Loucy (cell line): Measurements from ENCODE around the gene PAGE2B.

ENCODE experiments used
- H2AFZ ChIP-seq: fragments of 200-600 bp; sonication (generic); 2 replicates; pipeline ENCODE4 v1.6.0; 2016; ENCODE audit warnings: antibody characterized with exemption, mild to moderate bottlenecking, low read length, moderate library complexity
- H3F3A ChIP-seq: fragments of 200-600 bp; 2 replicates; pipeline ENCODE4 v1.6.0; 2016; ENCODE audit warnings: antibody characterized with exemption, low read depth, mild to moderate bottlenecking
- H3K27me3 ChIP-seq: fragments of 200-600 bp; sonication (generic); 2 replicates; pipeline ENCODE4 v1.6.1; 2014; ENCODE audit warnings: low read length, mild to moderate bottlenecking; ENCODE audit not compliant: insufficient read depth, poor library complexity, severe bottlenecking
- H3K36me3 ChIP-seq: fragments of 200-600 bp; sonication (generic); 2 replicates; pipeline ENCODE4 v1.6.1; 2016; ENCODE audit warnings: low read length; ENCODE audit not compliant: insufficient read depth
- H3K4me1 ChIP-seq: fragments of 200-600 bp; sonication (generic); 2 replicates; pipeline ENCODE4 v1.5.1; 2014; ENCODE audit warnings: low read length, mild to moderate bottlenecking; ENCODE audit not compliant: insufficient read depth, poor library complexity, severe bottlenecking
- H3K4me2 ChIP-seq: fragments of 200-600 bp; sonication (generic); 2 replicates; pipeline ENCODE4 v1.6.0; 2014; ENCODE audit warnings: antibody characterized with exemption, low read length, low read depth, mild to moderate bottlenecking; ENCODE audit not compliant: poor library complexity, severe bottlenecking
- H3K4me3 ChIP-seq: fragments of 200-600 bp; sonication (generic); 2 replicates; pipeline ENCODE4 v1.5.1; 2014; ENCODE audit warnings: low read length, mild to moderate bottlenecking, mixed read lengths; ENCODE audit not compliant: poor library complexity, severe bottlenecking
- H3K79me2 ChIP-seq: fragments of 200-600 bp; sonication (generic); 2 replicates; pipeline ENCODE4 v1.6.1; 2014; ENCODE audit warnings: low read length; ENCODE audit not compliant: insufficient read depth
- H3K9ac ChIP-seq: fragments of 200-600 bp; sonication (generic); 2 replicates; pipeline ENCODE4 v1.6.0; 2014; ENCODE audit warnings: mild to moderate bottlenecking, low read depth, low read length, moderate library complexity; ENCODE audit not compliant: poor library complexity, severe bottlenecking
- H3K9me2 ChIP-seq: fragments of 200-600 bp; sonication (generic); replicated peaks from 2 replicates; pipeline ENCODE4 v1.6.1; 2016; ENCODE audit warnings: low read depth, low read length, mixed read lengths
- H3K9me3 ChIP-seq: fragments of 200-600 bp; sonication (generic); 2 replicates; pipeline ENCODE4 v1.6.1; 2014; ENCODE audit warnings: mild to moderate bottlenecking, antibody characterized with exemption, low read length, low read depth; ENCODE audit not compliant: insufficient read depth
- H4K20me1 ChIP-seq: fragments of 200-600 bp; sonication (generic); 2 replicates; pipeline ENCODE4 v1.6.0; 2014; ENCODE audit warnings: antibody characterized with exemption, low read length, mild to moderate bottlenecking; ENCODE audit not compliant: insufficient read depth, poor library complexity, severe bottlenecking
- CTCF ChIP-seq: fragments of 200-600 bp; sonication (generic); conservative IDR thresholded peaks from 2 replicates; pipeline ENCODE4 v1.5.1; 2014; ENCODE audit warnings: mild to moderate bottlenecking, antibody characterized with exemption, low read length
- EZH2phosphoT487 ChIP-seq: fragments of 200-600 bp; IDR thresholded peaks from 2 replicates; pipeline ENCODE4 v1.6.1; 2018; ENCODE audit warnings: antibody characterized with exemption, mild to moderate bottlenecking, moderate library complexity, borderline replicate concordance

Gene PAGE2B

DNA sequence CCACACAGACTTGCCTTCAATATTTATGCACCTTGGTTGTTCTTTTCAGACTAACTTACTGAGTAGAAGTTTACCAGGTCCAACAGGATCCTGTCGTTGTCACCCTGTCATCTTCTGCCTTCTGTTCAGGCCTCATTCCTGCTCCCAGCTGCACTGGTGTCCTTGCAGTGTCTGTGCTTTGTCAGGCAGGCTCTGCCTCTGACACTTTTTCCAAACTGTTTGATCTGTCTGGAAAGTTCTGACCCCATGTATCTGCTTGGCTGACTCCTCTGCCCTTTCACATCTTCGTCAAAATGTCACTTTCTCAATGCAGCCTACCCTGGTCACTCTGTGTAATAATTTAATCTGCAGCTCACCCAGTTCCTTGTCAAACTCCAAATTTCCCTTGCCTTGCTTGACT, 23.9 kb downstream of the PAGE2B start:
- Histone ChIP-seq H3K9me3 (no peaks in the 10 kb centered on the region), H3K4me1 (no peaks in the 10 kb centered on the region), H4K20me1 (no peaks in the 10 kb centered on the region), H3K9ac (no peak overlapping the region), H3K79me2 (no peaks in the 10 kb centered on the region), H3K4me2 (no peak overlapping the region), H3K27me3 (no peaks in the 10 kb centered on the region), H3K4me3 (no peak overlapping the region), H3K9me2 (no peaks in the 10 kb centered on the region), H3K36me3 (no peaks in the 10 kb centered on the region), H2AFZ (no peak overlapping the region), H3F3A (no peaks in the 10 kb centered on the region)
- TF ChIP-seq EZH2phosphoT487: no peak
- TF ChIP-seq CTCF: no peak

GRCh38 chrX:55099162-55099561, 24.3 kb downstream of the PAGE2B start:
- H3K79me2 ChIP-seq: no peaks in the 10 kb centered on the region
- no peaks in the 10 kb centered on the region for H3K4me1 ChIP-seq
- no peaks in the 10 kb centered on the region for H3K9me3 ChIP-seq
- H3K4me3 ChIP-seq: no peak overlapping the region
- H3F3A ChIP-seq: no peaks in the 10 kb centered on the region
- no peaks in the 10 kb centered on the region for H3K27me3 ChIP-seq
- H3K4me2 ChIP-seq: no peak overlapping the region
- no peak overlapping the region for H3K9ac ChIP-seq
- TF ChIP-seq EZH2phosphoT487 (no peak), CTCF (no peak)
- H2AFZ ChIP-seq: no peak overlapping the region
- H3K36me3 ChIP-seq: no peaks in the 10 kb centered on the region
- H4K20me1 ChIP-seq: no peaks in the 10 kb centered on the region
- no peaks in the 10 kb centered on the region for H3K9me2 ChIP-seq

DNA sequence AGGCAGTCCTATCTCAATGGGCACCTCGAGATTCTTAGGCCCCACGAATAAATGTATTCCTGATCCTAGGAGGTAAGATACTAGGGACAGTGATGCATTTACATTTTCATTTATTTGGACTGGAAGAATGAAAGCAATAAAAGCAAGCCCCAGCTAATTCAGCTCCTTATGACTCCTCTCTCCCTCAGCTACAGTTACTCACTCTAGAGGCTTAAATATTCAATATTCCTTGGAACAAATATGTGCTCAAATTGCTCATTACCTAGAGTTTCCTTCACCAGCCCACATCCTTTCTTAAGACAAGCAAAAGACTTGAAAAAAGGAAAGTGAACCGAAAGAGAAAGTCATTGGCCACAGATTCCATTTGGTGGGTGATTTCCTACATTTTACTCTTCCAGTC, 27.9 kb downstream of the PAGE2B start:
- no peaks in the 10 kb centered on the region for H3K9me2 ChIP-seq
- H3K4me2 ChIP-seq: no peak overlapping the region
- H3F3A ChIP-seq: no peaks in the 10 kb centered on the region
- H3K27me3 ChIP-seq: no peaks in the 10 kb centered on the region
- H3K9me3 ChIP-seq: no peaks in the 10 kb centered on the region
- TF ChIP-seq EZH2phosphoT487 (no peak), CTCF (no peak)
- no peaks in the 10 kb centered on the region for H3K4me1 ChIP-seq
- no peak overlapping the region for H3K9ac ChIP-seq
- H4K20me1 ChIP-seq: no peaks in the 10 kb centered on the region
- no peaks in the 10 kb centered on the region for H3K79me2 ChIP-seq
- no peaks in the 10 kb centered on the region for H3K36me3 ChIP-seq
- no peak overlapping the region for H2AFZ ChIP-seq
- H3K4me3 ChIP-seq: no peak overlapping the region
